Mucosa of descending colon (tissue), 3 donors: ENCODE results near the gene POU2AF1. TPM values are rescaled to one million over a fixed set of nuclear protein-coding genes. Genes with fewer than 3 reads are reported as not detected.

Experiments
- ATAC-seq: fragments of 200-7000 bp; cut with Tn5 transposase; one replicate; pipeline ENCODE4 v1.9.1; 2020; ENCODE audit warnings: mild to moderate bottlenecking, moderate library complexity
- DNase-seq, 3 donors: peaks; one replicate each; pipeline ENCODE4 v3.0.0-alpha.2; 2020
- H3K36me3 ChIP-seq: fragments of 200-600 bp; one replicate; pipeline ENCODE4 v1.8.0; 2021; ENCODE audit warnings: low read depth, mild to moderate bottlenecking
- H3K4me1 ChIP-seq: fragments of 200-600 bp; one replicate; pipeline ENCODE4 v1.8.0; 2021; ENCODE audit warnings: low read depth, mild to moderate bottlenecking
- H3K4me3 ChIP-seq: fragments of 200-600 bp; one replicate; pipeline ENCODE4 v1.8.0; 2021; ENCODE audit warnings: mild to moderate bottlenecking
- H3K9me3 ChIP-seq: fragments of 200-600 bp; one replicate; pipeline ENCODE4 v1.8.0; 2021; ENCODE audit warnings: mild to moderate bottlenecking
- CTCF ChIP-seq: fragments of 200-600 bp; IDR thresholded peaks from one replicate; pipeline ENCODE4 v1.8.0; 2022; ENCODE audit warnings: antibody characterized with exemption, mild to moderate bottlenecking
- intact Hi-C, 2 donors: fragments of 100-400 bp; cut with DNase I in 1 of 2; cut with micrococcal nuclease in 1 of 2; formaldehyde crosslinking; loops; one replicate each; pipeline versions ENCODE4 v1.11.0 to v1.11.1; 2022; cut with DNase I, micrococcal nuclease
- total RNA-seq, 3 donors: library from RNA; stranded (reverse); fragmentation: NEBNext Ultra II Directional in 2 of 3; extraction: Animal tissue kit (Norgen Biotek cat#: 25700) in 2 of 3; gene quantifications; one replicate each; pipeline versions ENCODE4 v1.2.1 to v1.2.4, GENCODE V29; 2021 to 2023
- donor health status: DM: no; HTN: no; CAD: no; lungs with moderate emphysema.
- donor health status: DM: no; HTN: no; CAD: no.
- donor health status: DM: no; HTN: yes; CAD: no.

POU2AF1 gene
- total RNA-seq, 3 donors from 2014 or later, result 2.8 to 9.3 (median 5.4) TPM

- no peak for DNase-seq
- intact Hi-C loops, result no loop called here
- H3K36me3 ChIP-seq, result no peaks in the 10 kb centered on the region
- no peak overlapping the region for H3K4me3 ChIP-seq
- H3K4me1 ChIP-seq, result peaks cover 7% of the 10 kb centered on the region
- no peak for TF ChIP-seq CTCF
- no peaks in the 10 kb centered on the region for H3K9me3 ChIP-seq
- no peak for ATAC-seq
Measured at GRCh38 chr11:111329306-111330204, 49.5 kb downstream of the POU2AF1 start.

DNA sequence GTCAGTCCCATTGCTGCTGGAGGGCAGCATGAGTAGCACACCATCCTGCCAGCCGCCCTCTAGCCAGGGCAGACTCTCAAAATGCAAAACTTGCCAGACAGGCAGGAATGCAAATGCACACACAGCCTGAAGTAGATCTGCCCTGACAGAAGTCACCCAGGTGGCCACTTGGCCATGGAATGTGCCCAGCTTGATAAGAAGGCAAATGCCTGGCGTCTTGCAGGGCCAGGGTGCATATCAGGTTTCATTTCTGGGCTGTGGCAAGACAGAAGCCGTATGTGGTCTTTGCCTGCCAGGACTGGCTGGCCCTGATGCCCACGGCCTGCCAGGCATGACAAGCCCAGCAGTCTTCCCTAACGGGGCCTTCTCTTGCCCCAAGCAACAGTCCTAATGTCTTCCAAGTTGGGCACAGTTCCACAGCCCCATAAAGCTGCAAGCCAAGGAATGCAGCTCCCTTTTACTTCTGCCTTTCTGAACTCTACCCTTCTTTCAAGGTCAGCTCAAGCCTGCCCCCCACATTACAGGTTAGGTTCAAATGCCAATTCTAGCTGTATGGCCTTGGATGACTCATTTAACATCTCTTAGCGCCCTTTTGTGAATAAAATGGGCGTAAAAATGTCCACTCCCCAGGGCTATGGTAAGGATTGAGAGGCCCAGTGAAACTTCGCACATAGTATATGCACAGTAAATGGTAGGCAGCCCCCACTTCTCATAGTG is 51.0 kb downstream of the POU2AF1 start:
- TF ChIP-seq CTCF, result no peak
- Histone ChIP-seq H3K9me3 (no peaks in the 10 kb centered on the region), H3K4me3 (no peak overlapping the region), H3K4me1 (no peaks in the 10 kb centered on the region), H3K36me3 (no peaks in the 10 kb centered on the region)
- peak; percentile 26 for ATAC-seq
- intact Hi-C loops, result no loop called here
- DNase-seq, result no peak

GRCh38 chr11:111326824-111327223 is 52.3 kb downstream of the POU2AF1 start:
- no peak for ATAC-seq
- Histone ChIP-seq H3K9me3 (no peaks in the 10 kb centered on the region), H3K4me3 (no peak overlapping the region), H3K4me1 (no peaks in the 10 kb centered on the region), H3K36me3 (no peaks in the 10 kb centered on the region)
- no peak for DNase-seq
- no peak for TF ChIP-seq CTCF
- intact Hi-C loops, result no loop called here

GRCh38 chr11:111325259-111325658 is 53.8 kb downstream of the POU2AF1 start:
- Histone ChIP-seq H3K36me3 (no peaks in the 10 kb centered on the region), H3K4me3 (no peak overlapping the region), H3K4me1 (no peaks in the 10 kb centered on the region), H3K9me3 (no peaks in the 10 kb centered on the region)
- no peak for TF ChIP-seq CTCF
- DNase-seq (no peak), ATAC-seq (no peak)
- intact Hi-C loops, result no loop called here

DNA sequence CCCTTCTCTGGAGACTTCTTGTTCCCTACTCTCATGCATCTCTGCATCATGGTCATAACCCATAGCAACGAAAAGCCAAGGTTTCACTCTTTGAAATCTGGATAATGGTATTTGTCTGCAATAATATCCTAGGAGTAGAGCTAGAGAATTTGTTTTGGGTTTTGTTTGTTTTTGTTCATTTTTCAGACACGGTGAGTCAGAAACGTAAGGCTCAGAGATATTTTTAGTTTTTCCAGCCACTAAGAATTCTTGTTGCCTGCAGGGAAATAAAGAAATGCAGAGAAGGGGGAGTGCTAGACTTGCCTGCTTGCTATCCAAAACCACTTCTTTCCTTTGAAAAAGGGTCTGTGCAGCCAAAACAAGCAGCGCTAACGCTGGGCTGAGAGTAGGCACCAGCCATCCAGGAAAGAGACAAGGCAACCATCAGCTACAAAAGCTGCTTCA is 54.8 kb downstream of the POU2AF1 start:
- ATAC-seq, result no peak

More for the DNA sequence above, 54.8 kb downstream of the POU2AF1 start:
- no peaks in the 10 kb centered on the region for H3K4me1 ChIP-seq
- TF ChIP-seq CTCF, result no peak
- H3K9me3 ChIP-seq, result no peaks in the 10 kb centered on the region
- no peak overlapping the region for H3K4me3 ChIP-seq
- DNase-seq, result no peak
- intact Hi-C loops, result no loop called here
- no peaks in the 10 kb centered on the region for H3K36me3 ChIP-seq
